Measurements from ENCODE around the gene LSM10.
A peak's percentile ranks its signal among the peaks of the same experiment; 100 is the strongest.

LSM10 gene

GRCh38 chr1:36402504-36402890 lies 4.8 kb upstream of the LSM10 start:
- POLR2A ChIA-PET = no interaction called here
- DNase-seq (ENCODE audit: extremely low spot score) = no peak
- CTCF ChIA-PET = interaction anchor here (1.3 to 1.8 kb wide), 2 partner anchors 17 to 60 kb away, joined by 5 to 6 read pairs; no protein-coding TSS in a partner anchor
- TF ChIP-seq CTCF (IDR thresholded peaks at IDR 0.05; ENCODE audit: control extremely low read depth, extremely low read depth, low read depth, missing control alignments) = no peak

- DNase-seq (ENCODE audit: extremely low spot score) = no peak
- ChIA-PET POLR2A (interaction anchor here (2.2 kb wide), 1 partner anchor 15 kb away, joined by 11 read pairs; no protein-coding TSS in a partner anchor), CTCF (interaction anchor here (1.4 to 1.8 kb wide), 3 partner anchors 18 to 59 kb away, joined by 3 to 5 read pairs (median 5); no protein-coding TSS in a partner anchor)
- no peak for TF ChIP-seq CTCF (IDR thresholded peaks at IDR 0.05; ENCODE audit: control extremely low read depth, extremely low read depth, low read depth, missing control alignments)
These were observed 4.1 kb upstream of the LSM10 start for GRCh38 chr1:36401602-36402503.

- TF ChIP-seq CTCF (IDR thresholded peaks at IDR 0.05; ENCODE audit: control extremely low read depth, extremely low read depth, low read depth, missing control alignments) = no peak
- peak; percentile 66 for DNase-seq (ENCODE audit: extremely low spot score)
- ChIA-PET POLR2A (interaction anchor here (0.6 to 2.2 kb wide), 3 partner anchors 11 to 236 kb away, joined by 4 to 11 read pairs (median 5); no protein-coding TSS in a partner anchor), CTCF (interaction anchor here (0.8 to 1.8 kb wide), 7 partner anchors 14 to 266 kb away, joined by 3 to 9 read pairs (median 4); partner anchors contain the start of gene TRAPPC3)
These were observed 3.3 kb upstream of the LSM10 start for GRCh38 chr1:36400825-36401601.

- no peak for TF ChIP-seq CTCF (IDR thresholded peaks at IDR 0.05; ENCODE audit: control extremely low read depth, extremely low read depth, low read depth, missing control alignments)
- ChIA-PET POLR2A (interaction anchor here (0.6 to 2.2 kb wide), 3 partner anchors 12 to 235 kb away, joined by 4 to 11 read pairs (median 5); no protein-coding TSS in a partner anchor), CTCF (interaction anchor here (0.8 to 2.2 kb wide), 10 partner anchors 14 to 266 kb away, joined by 3 to 9 read pairs (median 4); partner anchors contain the start of gene TRAPPC3)
- no peak for DNase-seq (ENCODE audit: extremely low spot score)
These were observed 2.8 kb upstream of the LSM10 start for GRCh38 chr1:36400514-36400824.

GRCh38 chr1:36398370-36398977 lies 766 bp upstream of the LSM10 start:
- POLR2A ChIA-PET = interaction anchor here (2.6 kb wide), 1 partner anchor 12 kb away, joined by 15 read pairs; no protein-coding TSS in a partner anchor

More at GRCh38 chr1:36398370-36398977, 766 bp upstream of the LSM10 start:
- DNase-seq (ENCODE audit: extremely low spot score) = no peak
- TF ChIP-seq CTCF (IDR thresholded peaks at IDR 0.05; ENCODE audit: control extremely low read depth, extremely low read depth, low read depth, missing control alignments) = no peak
- CTCF ChIA-PET = interaction anchor here (0.8 to 3.3 kb wide), 4 partner anchors 12 to 56 kb away, joined by 4 to 11 read pairs (median 7); no protein-coding TSS in a partner anchor

Data from GM10248 (cell line).